ACC112 (cell line): ENCODE measurements around the gene ZSWIM6.

Experiments used
- H2AFZ ChIP-seq: fragments of 200-600 bp; sonication (generic); one replicate; pipeline ENCODE4 v1.6.0; 2017; ENCODE audit warnings: antibody characterized with exemption, low read length; ENCODE audit not compliant: unreplicated experiment
- H3K27ac ChIP-seq: fragments of 200-600 bp; sonication (generic); 2 replicates; pipeline ENCODE4 v1.5.1; 2014; ENCODE audit warnings: low read depth, mild to moderate bottlenecking, antibody characterized with exemption, low read length, moderate library complexity
- H3K27me3 ChIP-seq: fragments of 200-600 bp; sonication (generic); 2 replicates; pipeline ENCODE4 v1.6.1; 2014; ENCODE audit warnings: mild to moderate bottlenecking, antibody characterized with exemption, low read length, moderate library complexity, mixed read lengths; ENCODE audit not compliant: insufficient read depth
- H3K36me3 ChIP-seq: fragments of 200-600 bp; sonication (generic); 2 replicates; pipeline ENCODE4 v1.6.1; 2016; ENCODE audit warnings: mild to moderate bottlenecking, antibody characterized with exemption, low read length, moderate library complexity, mixed read lengths; ENCODE audit not compliant: insufficient read depth
- H3K4me1 ChIP-seq: fragments of 200-600 bp; sonication (generic); one replicate; pipeline ENCODE4 v1.6.1; 2016; ENCODE audit warnings: low read length, mixed read lengths; ENCODE audit not compliant: insufficient read depth, unreplicated experiment, control insufficient read depth
- H3K4me3 ChIP-seq: fragments of 200-600 bp; sonication (generic); 2 replicates; pipeline ENCODE4 v1.5.1; 2014; ENCODE audit warnings: mild to moderate bottlenecking, low read depth, low read length
- H3K79me2 ChIP-seq: fragments of 200-600 bp; sonication (generic); one replicate; pipeline ENCODE4 v1.6.0; 2016; ENCODE audit warnings: low read length; ENCODE audit not compliant: control insufficient read depth, unreplicated experiment, insufficient read depth

ZSWIM6 gene

DNA sequence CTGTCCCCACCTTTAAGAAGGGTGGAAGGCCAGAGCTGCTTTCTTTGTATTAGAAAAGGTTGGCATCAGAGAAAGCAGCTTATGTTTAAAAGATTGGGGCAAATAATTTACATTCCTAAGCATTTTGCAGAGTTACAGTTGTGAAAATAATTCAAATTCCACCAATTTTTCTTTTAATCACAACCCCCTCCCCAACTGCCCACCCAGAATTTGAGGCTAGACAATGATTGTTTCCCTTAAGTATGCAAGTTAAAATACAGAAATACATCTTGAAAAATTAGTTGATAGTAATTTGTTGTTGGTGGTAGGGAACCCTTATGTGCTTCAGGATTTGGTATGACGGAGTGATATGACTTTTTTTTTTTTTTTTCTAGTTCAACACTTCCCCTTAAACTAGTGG, 133.0 kb downstream of the ZSWIM6 start:
- peaks cover 73% of the 10 kb centered on the region for H3K79me2 ChIP-seq
- H2AFZ ChIP-seq: no peak overlapping the region
- peaks cover 30% of the 10 kb centered on the region for H3K4me1 ChIP-seq
- H3K27ac ChIP-seq: no peak overlapping the region
- H3K4me3 ChIP-seq: no peak overlapping the region
- no peaks in the 10 kb centered on the region for H3K36me3 ChIP-seq
- H3K27me3 ChIP-seq: no peaks in the 10 kb centered on the region

DNA sequence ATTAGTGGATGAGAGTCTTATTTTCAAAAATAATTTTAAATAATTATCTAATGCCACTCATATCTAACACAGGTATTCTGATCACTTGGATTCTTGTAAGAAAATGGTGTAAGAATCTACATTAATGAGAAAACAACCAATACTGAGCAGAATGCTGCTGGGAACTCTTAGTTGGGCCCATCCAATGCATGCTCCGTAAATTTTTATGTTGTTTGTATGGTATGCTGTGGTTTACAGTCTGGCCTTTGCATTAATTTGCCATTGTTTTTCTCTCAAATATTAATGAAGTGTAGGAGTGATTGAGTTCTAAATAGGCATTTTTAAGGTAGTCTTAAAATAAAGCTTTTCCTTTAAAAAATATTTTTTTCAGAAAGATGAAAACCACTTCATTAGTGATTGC, 133.4 kb downstream of the ZSWIM6 start:
- Histone ChIP-seq H3K79me2 (peaks cover 72% of the 10 kb centered on the region), H3K4me1 (peaks cover 26% of the 10 kb centered on the region), H3K27me3 (no peaks in the 10 kb centered on the region), H3K27ac (no peak overlapping the region), H3K36me3 (no peaks in the 10 kb centered on the region), H2AFZ (no peak overlapping the region), H3K4me3 (no peak overlapping the region)

- Histone ChIP-seq H3K79me2 (peaks cover 75% of the 10 kb centered on the region), H2AFZ (no peak overlapping the region), H3K36me3 (no peaks in the 10 kb centered on the region), H3K27ac (no peak overlapping the region), H3K27me3 (no peaks in the 10 kb centered on the region), H3K4me1 (peaks cover 26% of the 10 kb centered on the region), H3K4me3 (no peak overlapping the region)
Observed at GRCh38 chr5:61466017-61466416, 134.0 kb downstream of the ZSWIM6 start.

- peaks cover 3% of the 10 kb centered on the region; the same call in 1 of the 2 replicates for H3K36me3 ChIP-seq
- peak overlapping the region; percentile 44 for H3K4me3 ChIP-seq
- H3K4me1 ChIP-seq: peaks cover 26% of the 10 kb centered on the region
- H3K27me3 ChIP-seq: no peaks in the 10 kb centered on the region
- no peak overlapping the region for H2AFZ ChIP-seq
- peaks cover 75% of the 10 kb centered on the region for H3K79me2 ChIP-seq
- peak overlapping the region; percentile 35 for H3K27ac ChIP-seq
Observed at GRCh38 chr5:61467766-61468482, 135.9 kb downstream of the ZSWIM6 start.

DNA sequence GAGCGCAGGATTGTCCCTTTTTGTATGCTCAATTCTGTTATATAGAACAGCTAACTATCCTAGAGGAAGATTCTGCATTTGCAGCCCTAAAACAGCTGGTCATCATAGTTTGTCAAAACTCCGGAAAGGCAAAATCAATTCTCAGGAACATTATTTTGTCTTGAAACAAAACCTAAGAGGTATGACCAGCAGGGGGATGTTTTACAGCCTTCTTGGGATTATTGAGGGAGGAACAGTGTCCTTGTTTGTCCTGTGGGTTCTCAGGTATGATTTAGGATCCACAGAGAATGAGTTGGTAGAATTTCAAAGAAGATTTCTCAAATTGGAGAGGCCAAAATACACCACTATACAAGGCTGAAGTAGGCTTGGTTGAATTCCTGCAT, 136.4 kb downstream of the ZSWIM6 start:
- Histone ChIP-seq H3K27ac (no peak overlapping the region), H3K4me1 (peaks cover 26% of the 10 kb centered on the region)

DNA sequence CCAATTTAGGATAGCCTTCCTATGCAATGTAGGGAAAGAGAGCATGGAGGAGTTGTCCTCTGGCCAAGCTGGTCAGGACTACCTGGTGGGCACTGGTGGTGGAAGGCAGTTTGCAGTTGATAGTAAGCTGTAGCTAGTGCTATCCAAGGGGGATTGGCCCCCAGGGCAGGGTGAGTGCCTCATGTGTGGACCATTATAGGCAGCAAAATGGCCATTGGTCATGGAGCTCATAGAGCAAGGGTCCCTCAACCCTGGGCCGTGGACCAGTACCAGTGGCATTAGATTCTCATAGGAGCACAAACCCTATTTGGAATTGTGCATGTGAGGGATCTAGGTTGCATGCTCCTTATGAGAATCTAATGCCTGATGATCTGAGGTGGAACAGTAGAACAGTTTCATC, 139.3 kb downstream of the ZSWIM6 start:
- no peak overlapping the region for H3K27ac ChIP-seq
- H3K79me2 ChIP-seq: peaks cover 56% of the 10 kb centered on the region
- no peaks in the 10 kb centered on the region for H3K27me3 ChIP-seq
- peaks cover 9% of the 10 kb centered on the region; the same call in 1 of the 2 replicates for H3K36me3 ChIP-seq
- H3K4me3 ChIP-seq: no peak overlapping the region
- H3K4me1 ChIP-seq: peaks cover 21% of the 10 kb centered on the region
- H2AFZ ChIP-seq: no peak overlapping the region

More for the DNA sequence above, 136.4 kb downstream of the ZSWIM6 start:
- H3K36me3 ChIP-seq: peaks cover 3% of the 10 kb centered on the region; the same call in 1 of the 2 replicates
- no peak overlapping the region for H2AFZ ChIP-seq
- no peak overlapping the region for H3K4me3 ChIP-seq
- peaks cover 74% of the 10 kb centered on the region for H3K79me2 ChIP-seq
- no peaks in the 10 kb centered on the region for H3K27me3 ChIP-seq

DNA sequence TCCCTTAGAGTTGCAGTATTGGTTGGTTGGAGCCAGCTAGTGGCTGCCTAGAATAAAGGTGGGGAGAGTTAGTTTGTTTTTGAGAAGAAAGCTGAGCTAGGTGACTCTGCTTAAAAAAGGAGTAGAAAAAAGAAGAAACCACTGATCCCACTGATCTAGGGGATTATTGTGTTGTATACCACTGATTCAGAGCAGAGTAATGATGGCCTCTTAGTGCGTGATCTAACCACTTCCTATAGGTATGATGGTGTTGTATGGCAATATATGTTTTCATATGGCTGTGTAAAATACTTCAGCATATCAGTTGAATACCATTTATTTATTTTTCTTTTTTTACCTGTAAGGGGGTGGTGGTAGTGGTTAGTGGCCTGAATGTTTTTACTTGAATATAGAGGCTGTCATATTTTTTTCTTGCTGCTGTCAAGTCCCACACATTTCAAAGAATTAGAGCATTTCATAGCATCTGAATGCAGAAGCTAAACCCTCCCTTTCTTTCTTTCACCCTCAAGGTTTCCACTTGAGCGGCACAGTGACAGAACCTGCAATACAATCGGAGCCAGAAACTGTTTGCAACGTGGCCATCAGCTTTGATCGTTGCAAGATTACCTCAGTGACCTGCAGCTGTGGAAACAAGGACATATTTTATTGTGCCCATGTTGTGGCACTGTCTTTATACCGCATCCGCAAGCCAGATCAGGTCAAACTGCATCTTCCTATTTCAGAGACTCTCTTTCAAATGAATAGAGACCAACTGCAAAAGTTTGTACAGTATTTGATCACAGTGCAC, 140.3 kb downstream of the ZSWIM6 start:
- Histone ChIP-seq H3K27me3 (no peaks in the 10 kb centered on the region), H3K4me1 (peaks cover 12% of the 10 kb centered on the region), H3K79me2 (peaks cover 58% of the 10 kb centered on the region), H2AFZ (no peak overlapping the region), H3K4me3 (no peak overlapping the region), H3K27ac (no peak overlapping the region), H3K36me3 (peaks cover 9% of the 10 kb centered on the region; the same call in 1 of the 2 replicates)

- Histone ChIP-seq H3K27ac (no peak overlapping the region), H3K4me3 (no peak overlapping the region), H3K4me1 (no peaks in the 10 kb centered on the region), H3K36me3 (peaks cover 9% of the 10 kb centered on the region; the same call in 1 of the 2 replicates), H3K79me2 (peaks cover 53% of the 10 kb centered on the region), H2AFZ (no peak overlapping the region), H3K27me3 (no peaks in the 10 kb centered on the region)
Observed at GRCh38 chr5:61474746-61475145, 142.7 kb downstream of the ZSWIM6 start.

DNA sequence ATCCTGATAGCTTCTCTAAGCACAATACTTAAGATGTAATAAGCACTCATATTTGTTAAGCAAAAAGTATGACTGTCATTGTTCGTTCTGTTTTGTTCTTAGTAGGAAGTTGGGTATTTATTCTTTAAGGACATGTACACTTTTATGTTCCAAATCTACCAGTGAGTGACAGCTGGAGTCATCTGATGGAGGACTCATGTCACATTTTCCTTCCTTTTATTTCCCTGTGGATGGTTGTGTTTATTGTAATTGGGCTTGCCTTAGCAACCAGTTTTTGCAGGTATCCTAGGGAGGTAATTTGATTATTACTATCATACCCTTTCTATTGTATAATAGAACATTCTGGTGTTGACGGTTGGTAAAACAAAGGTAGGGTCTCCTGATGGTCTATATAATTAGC, 145.7 kb downstream of the ZSWIM6 start:
- Histone ChIP-seq H3K4me3 (no peak overlapping the region), H3K27me3 (no peaks in the 10 kb centered on the region), H3K4me1 (no peaks in the 10 kb centered on the region), H3K36me3 (0 out of 2 replicates have a peak, but pooled peaks cover 5% of the 10 kb centered on the region), H3K27ac (no peak overlapping the region), H3K79me2 (peaks cover 37% of the 10 kb centered on the region), H2AFZ (no peak overlapping the region)

- Histone ChIP-seq H3K4me1 (no peaks in the 10 kb centered on the region), H3K4me3 (no peak overlapping the region), H3K79me2 (peaks cover 48% of the 10 kb centered on the region), H2AFZ (no peak overlapping the region), H3K27me3 (no peaks in the 10 kb centered on the region), H3K27ac (no peak overlapping the region), H3K36me3 (peaks cover 12% of the 10 kb centered on the region; the same call in 1 of the 2 replicates)
Observed at GRCh38 chr5:61479850-61480614, 148.0 kb downstream of the ZSWIM6 start.
